Measurements from ENCODE around the gene KPNA4.

KPNA4 gene

GRCh38 chr3:160565442-160566403, at the start of gene KPNA4:
TSS of gene KPNA4 (minus strand) at chr3:160565571. CDS start at chr3:160565282, 289 bp downstream.
- peak; percentile 95 for ATAC-seq
- 0 out of 2 replicates have a peak, but pooled peaks have one; percentile 45 for TF ChIP-seq ESRRG (CRISPR knock-in tag; IDR thresholded peaks at IDR 0.05)
- no peak for TF ChIP-seq ARNTL (CRISPR knock-in tag; IDR thresholded peaks at IDR 0.05; ENCODE audit: borderline replicate concordance, low read depth)
- no peak for TF ChIP-seq ZFP3 (CRISPR knock-in tag; IDR thresholded peaks at IDR 0.05)
- TF ChIP-seq PATZ1 (CRISPR knock-in tag; IDR thresholded peaks at IDR 0.05; ENCODE audit: borderline replicate concordance): peak; percentile 35; the same call in 1 of the 2 replicates
- no peak; the same call in 1 of the 2 replicates for TF ChIP-seq CSRNP3 (CRISPR knock-in tag; IDR thresholded peaks at IDR 0.05)
- TF ChIP-seq CREB5 (CRISPR knock-in tag; IDR thresholded peaks at IDR 0.05; ENCODE audit: low read depth): no peak
- TF ChIP-seq GLIS3 (CRISPR knock-in tag; IDR thresholded peaks at IDR 0.05): no peak
- TF ChIP-seq, protein P1, sequence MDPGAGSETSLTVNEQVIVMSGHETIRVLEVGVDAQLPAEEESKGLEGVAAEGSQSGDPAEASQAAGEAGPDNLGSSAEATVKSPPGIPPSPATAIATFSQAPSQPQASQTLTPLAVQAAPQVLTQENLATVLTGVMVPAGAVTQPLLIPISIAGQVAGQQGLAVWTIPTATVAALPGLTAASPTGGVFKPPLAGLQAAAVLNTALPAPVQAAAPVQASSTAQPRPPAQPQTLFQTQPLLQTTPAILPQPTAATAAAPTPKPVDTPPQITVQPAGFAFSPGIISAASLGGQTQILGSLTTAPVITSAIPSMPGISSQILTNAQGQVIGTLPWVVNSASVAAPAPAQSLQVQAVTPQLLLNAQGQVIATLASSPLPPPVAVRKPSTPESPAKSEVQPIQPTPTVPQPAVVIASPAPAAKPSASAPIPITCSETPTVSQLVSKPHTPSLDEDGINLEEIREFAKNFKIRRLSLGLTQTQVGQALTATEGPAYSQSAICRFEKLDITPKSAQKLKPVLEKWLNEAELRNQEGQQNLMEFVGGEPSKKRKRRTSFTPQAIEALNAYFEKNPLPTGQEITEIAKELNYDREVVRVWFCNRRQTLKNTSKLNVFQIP (CRISPR knock-in tag; IDR thresholded peaks at IDR 0.05; ENCODE audit: borderline replicate concordance, low read depth): no peak
- no peak for TF ChIP-seq TSHZ2 (CRISPR knock-in tag; IDR thresholded peaks at IDR 0.05)
- no peak for TF ChIP-seq SNAI2 (CRISPR knock-in tag; IDR thresholded peaks at IDR 0.05)
- no peak for TF ChIP-seq ZNF8 (CRISPR knock-in tag; IDR thresholded peaks at IDR 0.05)
- no peak for TF ChIP-seq TOX (CRISPR knock-in tag; IDR thresholded peaks at IDR 0.05; ENCODE audit: borderline replicate concordance)
- TF ChIP-seq ZNF565 (CRISPR knock-in tag; conservative IDR thresholded peaks at IDR 0.05; ENCODE audit: low read depth): no peak
- TF ChIP-seq OSR1 (CRISPR knock-in tag; IDR thresholded peaks at IDR 0.05): no peak
- no peak for TF ChIP-seq TCF4 (CRISPR knock-in tag; IDR thresholded peaks at IDR 0.05; ENCODE audit: borderline replicate concordance)
- TF ChIP-seq PPARA (CRISPR knock-in tag; IDR thresholded peaks at IDR 0.05; ENCODE audit: borderline replicate concordance): no peak
- TF ChIP-seq ZNF70 (CRISPR knock-in tag; IDR thresholded peaks at IDR 0.05): no peak

DNA sequence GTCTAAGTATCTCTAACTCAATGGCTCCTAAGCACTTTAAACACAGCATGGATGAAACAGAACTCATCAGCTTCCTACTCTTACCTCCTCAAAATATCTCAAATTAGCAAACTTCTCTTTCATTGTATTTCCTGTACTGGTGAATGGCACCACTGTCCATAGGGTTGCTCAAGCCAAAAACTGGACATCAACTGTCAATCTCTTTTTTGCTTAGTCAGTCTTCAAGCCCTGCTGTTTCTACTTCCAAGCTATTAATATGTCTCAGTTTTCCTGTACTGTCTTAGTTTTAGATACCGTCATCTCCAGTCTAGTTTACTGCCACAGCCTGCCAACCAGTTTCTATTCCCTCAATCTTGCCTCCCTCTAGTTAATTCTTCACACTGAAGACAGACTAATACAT, 48.3 kb upstream of the KPNA4 start:
- no peak for ATAC-seq
- TF ChIP-seq PPARA (CRISPR knock-in tag; IDR thresholded peaks at IDR 0.05; ENCODE audit: borderline replicate concordance) (no peak), ARNTL (CRISPR knock-in tag; IDR thresholded peaks at IDR 0.05; ENCODE audit: borderline replicate concordance, low read depth) (no peak), ZNF8 (CRISPR knock-in tag; IDR thresholded peaks at IDR 0.05) (no peak), GLIS3 (CRISPR knock-in tag; IDR thresholded peaks at IDR 0.05) (no peak), ZC3H10 (CRISPR knock-in tag; IDR thresholded peaks at IDR 0.05) (no peak), PATZ1 (CRISPR knock-in tag; IDR thresholded peaks at IDR 0.05; ENCODE audit: borderline replicate concordance) (no peak), ZNF70 (CRISPR knock-in tag; IDR thresholded peaks at IDR 0.05) (no peak), ZFP3 (CRISPR knock-in tag; IDR thresholded peaks at IDR 0.05) (no peak), CREB5 (CRISPR knock-in tag; IDR thresholded peaks at IDR 0.05; ENCODE audit: low read depth) (no peak), RARB (CRISPR knock-in tag; IDR thresholded peaks at IDR 0.05) (no peak), ZFP30 (CRISPR knock-in tag; IDR thresholded peaks at IDR 0.05) (no peak)
- TF ChIP-seq, protein P1 (CRISPR knock-in tag; IDR thresholded peaks at IDR 0.05; ENCODE audit: borderline replicate concordance, low read depth): no peak

Data from SK-N-SH treated with all-trans-retinoic acid at 6 μM for 48 hours (cell line).